H9 (cell line): Measurements from ENCODE around the gene IL36B. TPM values are rescaled to one million over a fixed set of nuclear protein-coding genes. Genes with fewer than 3 reads are reported as not detected.

Experiments used
- DNase-seq: peaks from one replicate; pipeline ENCODE4 v3.0.0-alpha.2; 2017
- H2AFZ ChIP-seq: one replicate; pipeline ENCODE4 v1.6.1; 2013; ENCODE audit warnings: mild to moderate bottlenecking, low read length, control low read depth, moderate library complexity
- H2AK5ac ChIP-seq: 2 replicates; pipeline ENCODE4 v1.6.1; 2013; ENCODE audit warnings: low read length, control low read depth, mixed read lengths; ENCODE audit not compliant: insufficient read length
- H2BK120ac ChIP-seq: one replicate; pipeline ENCODE4 v1.6.1; 2013; ENCODE audit warnings: low read depth, mild to moderate bottlenecking, low read length, control low read depth, inconsistent platforms; ENCODE audit not compliant: poor library complexity, severe bottlenecking
- H2BK12ac ChIP-seq: 2 replicates; pipeline ENCODE4 v1.6.1; 2013; ENCODE audit warnings: low read length, control low read depth, mixed read lengths, low read depth; ENCODE audit not compliant: insufficient read length
- H2BK15ac ChIP-seq: 2 replicates; pipeline ENCODE4 v1.6.1; 2013; ENCODE audit warnings: low read depth, low read length, control low read depth
- H2BK20ac ChIP-seq: one replicate; pipeline ENCODE4 v1.6.1; 2013; ENCODE audit warnings: low read depth, mild to moderate bottlenecking, low read length, control low read depth, inconsistent platforms; ENCODE audit not compliant: poor library complexity, severe bottlenecking
- H2BK5ac ChIP-seq: 2 replicates; pipeline ENCODE4 v1.6.1; 2013; ENCODE audit warnings: low read length, control low read depth, mixed read lengths; ENCODE audit not compliant: insufficient read length
- H3K14ac ChIP-seq: 2 replicates; pipeline ENCODE4 v1.6.1; 2013; ENCODE audit warnings: low read length, control low read depth; ENCODE audit not compliant: insufficient read depth
- H3K18ac ChIP-seq: 2 replicates; pipeline ENCODE4 v1.6.1; 2013; ENCODE audit warnings: low read depth, mild to moderate bottlenecking, mixed read lengths, low read length, control low read depth; ENCODE audit not compliant: insufficient read length
- H3K23ac ChIP-seq: 2 replicates; pipeline ENCODE4 v1.6.1; 2013; ENCODE audit warnings: low read length, control low read depth, mixed read lengths, low read depth; ENCODE audit not compliant: insufficient read length
- H3K23me2 ChIP-seq: 2 replicates; pipeline ENCODE4 v1.6.1; 2013; ENCODE audit warnings: low read depth, mild to moderate bottlenecking, mixed read lengths, low read length, control low read depth; ENCODE audit not compliant: insufficient read length, poor library complexity, severe bottlenecking
- H3K27ac ChIP-seq: 2 replicates; pipeline ENCODE4 v1.5.1; 2013; ENCODE audit warnings: low read length, control low read depth, mixed read lengths, low read depth; ENCODE audit not compliant: insufficient read length
- H3K27me3 ChIP-seq: 2 replicates; pipeline ENCODE4 v1.6.1; 2013; ENCODE audit warnings: low read length, control low read depth, inconsistent platforms; ENCODE audit not compliant: insufficient read depth
- H3K4ac ChIP-seq: 2 replicates; pipeline ENCODE4 v1.6.1; 2013; ENCODE audit warnings: low read depth, mild to moderate bottlenecking, control low read depth, inconsistent platforms, low read length, moderate library complexity
- H3K4me1 ChIP-seq: 2 replicates; pipeline ENCODE4 v1.6.1; 2013; ENCODE audit warnings: low read length, control low read depth, inconsistent platforms; ENCODE audit not compliant: insufficient read depth
- H3K4me2 ChIP-seq: 2 replicates; pipeline ENCODE4 v1.6.1; 2013; ENCODE audit warnings: low read length, control low read depth, mixed read lengths; ENCODE audit not compliant: insufficient read length, insufficient read depth
- H3K56ac ChIP-seq: 2 replicates; pipeline ENCODE4 v1.6.1; 2013; ENCODE audit warnings: low read depth, mild to moderate bottlenecking, mixed read lengths, low read length, control low read depth; ENCODE audit not compliant: insufficient read length
- H3K79me1 ChIP-seq: 2 replicates; pipeline ENCODE4 v1.6.1; 2013; ENCODE audit warnings: low read depth, mild to moderate bottlenecking, moderate library complexity, low read length, control low read depth, inconsistent platforms; ENCODE audit not compliant: insufficient read depth, poor library complexity, severe bottlenecking
- H3K79me2 ChIP-seq: 2 replicates; pipeline ENCODE4 v1.6.1; 2013; ENCODE audit warnings: low read length, control low read depth, inconsistent platforms; ENCODE audit not compliant: insufficient read depth
- H3K9ac ChIP-seq: 2 replicates; pipeline ENCODE4 v1.6.1; 2013; ENCODE audit warnings: low read length, control low read depth, mixed read lengths; ENCODE audit not compliant: insufficient read length; ENCODE audit errors: extremely low read depth
- H3K9me3 ChIP-seq: one replicate; pipeline ENCODE4 v1.6.1; 2013; ENCODE audit warnings: low read depth, low read length, inconsistent platforms; ENCODE audit not compliant: control insufficient read depth
- H3T11ph ChIP-seq: one replicate; pipeline ENCODE4 v1.6.1; 2013; ENCODE audit warnings: mild to moderate bottlenecking, low read length, control low read depth, inconsistent platforms
- H4K20me1 ChIP-seq: one replicate; pipeline ENCODE4 v1.6.1; 2013; ENCODE audit not compliant: control insufficient read depth, insufficient read length, insufficient read depth
- H4K5ac ChIP-seq: 2 replicates; pipeline ENCODE4 v1.6.1; 2013; ENCODE audit warnings: low read depth, mild to moderate bottlenecking, mixed read lengths, low read length, control low read depth; ENCODE audit not compliant: insufficient read length
- H4K8ac ChIP-seq: replicated peaks from 2 replicates; pipeline ENCODE4 v1.6.1; 2013; ENCODE audit warnings: low read length, control low read depth, mixed read lengths, low read depth; ENCODE audit not compliant: insufficient read length
- H4K91ac ChIP-seq: 2 replicates; pipeline ENCODE4 v1.6.1; 2013; ENCODE audit warnings: low read depth, mild to moderate bottlenecking, moderate library complexity, mixed read lengths, low read length, control low read depth; ENCODE audit not compliant: insufficient read length
- H3K27ac Mint-ChIP-seq, 3 experiments: 2 replicates in 2 of 3; 3 replicates in 1 of 3; pipeline ENCODE4 v1.8.0; 2020 to 2021; ENCODE audit warnings: mixed read lengths in 3 of 3, mild to moderate bottlenecking in 1 of 3, moderate library complexity in 1 of 3
- H3K27me3 Mint-ChIP-seq: 2 replicates; pipeline ENCODE4 v1.8.0; 2021; ENCODE audit warnings: low read depth, mild to moderate bottlenecking, moderate library complexity, mixed read lengths
- H3K36me3 Mint-ChIP-seq, 3 experiments: 2 replicates in 2 of 3; 3 replicates in 1 of 3; pipeline ENCODE4 v1.8.0; 2020 to 2021; ENCODE audit warnings: low read depth in 3 of 3, mixed read lengths in 3 of 3; ENCODE audit not compliant: insufficient read depth in 1 of 3
- H3K4me1 Mint-ChIP-seq, 2 experiments: 2 replicates each; pipeline ENCODE4 v1.8.0; 2020; ENCODE audit warnings: mixed read lengths in 2 of 2
- H3K4me3 Mint-ChIP-seq, 2 experiments: 2 replicates in 1 of 2; 3 replicates in 1 of 2; pipeline ENCODE4 v1.8.0; 2020 to 2021; ENCODE audit warnings: mild to moderate bottlenecking in 2 of 2, mixed read lengths in 2 of 2, moderate library complexity in 1 of 2
- H3K9me3 Mint-ChIP-seq, 2 experiments: 2 replicates in 1 of 2; 3 replicates in 1 of 2; pipeline ENCODE4 v1.8.0; 2020; ENCODE audit warnings: mild to moderate bottlenecking in 2 of 2, mixed read lengths in 2 of 2, moderate library complexity in 1 of 2
- WGBS: extraction: QIAGEN DNeasy Blood & Tissue Kit; methylation state at CpG from one replicate; pipeline ENCODE4 v1.1.7; 2013; ENCODE audit warnings: missing lambda C conversion rate, low lambda C conversion rate, mixed read lengths; ENCODE audit not compliant: insufficient read length; ENCODE audit errors: extremely low coverage; 5-methylcytosine and 5-hydroxymethylcytosine counted together
- total RNA-seq: library from RNA; stranded (reverse); gene quantifications from 2 replicates; pipeline ENCODE4 v1.2.1, GENCODE V29; 2021
- TF ChIP-seq, protein P1 (sequence below): fragments of 200-600 bp; sonication (generic); conservative IDR thresholded peaks from 3 replicates; pipeline ENCODE4 v1.8.0; 2021; ENCODE audit warnings: antibody characterized with exemption, mild to moderate bottlenecking

Gene IL36B
- total RNA-seq, 1 experiment from 2014 or later, result not detected

DNA sequence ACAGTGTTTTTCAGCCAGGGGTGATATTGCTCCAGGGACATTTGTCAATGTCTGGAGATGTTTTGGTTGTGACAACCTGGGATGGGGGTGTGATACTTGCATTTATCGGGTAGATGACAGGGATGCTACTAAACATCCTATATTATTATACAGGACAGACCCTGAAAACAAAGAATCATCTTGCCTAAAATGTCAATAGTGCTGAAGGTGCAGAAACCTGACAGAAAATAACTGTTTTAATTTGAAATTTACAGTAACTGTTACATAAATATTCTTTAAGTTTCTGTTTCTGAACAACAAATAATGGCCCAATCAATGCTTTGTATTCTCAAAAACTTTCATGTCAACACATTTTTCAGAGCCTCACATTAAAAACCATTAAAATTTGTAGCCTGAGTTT lies 45.4 kb downstream of the IL36B start:
- H3K56ac ChIP-seq, result no peak overlapping the region
- H3K36me3 Mint-ChIP-seq, result no peaks in the 10 kb centered on the region
- H2BK15ac ChIP-seq, result no peak overlapping the region
- no peaks in the 10 kb centered on the region for H3K4me1 Mint-ChIP-seq
- H2BK12ac ChIP-seq, result no peak overlapping the region
- peaks cover 4 to 60% of the 10 kb centered on the region in 2 experiments for H3K9me3 Mint-ChIP-seq
- H3K27me3 Mint-ChIP-seq, result peaks cover 29% of the 10 kb centered on the region
- no peak overlapping the region for H3K27ac ChIP-seq
- H4K8ac ChIP-seq, result no peak overlapping the region
- no CpG with 5 or more reads among the region's 1 CpG for WGBS
- H2BK120ac ChIP-seq, result no peak overlapping the region
- no peaks in the 10 kb centered on the region for H3K79me1 ChIP-seq
- H4K91ac ChIP-seq, result no peak overlapping the region
- H3K23ac ChIP-seq, result no peak overlapping the region
- no peaks in the 10 kb centered on the region for H3K9me3 ChIP-seq
- H3K79me2 ChIP-seq, result no peaks in the 10 kb centered on the region
- H2BK5ac ChIP-seq, result no peak overlapping the region
- no peak overlapping the region for H3K27ac Mint-ChIP-seq
- H4K5ac ChIP-seq, result no peak overlapping the region
- H2BK20ac ChIP-seq, result no peak overlapping the region
- no peak overlapping the region for H3K4ac ChIP-seq
- no peak overlapping the region for H2AK5ac ChIP-seq
- H3K23me2 ChIP-seq, result no peaks in the 10 kb centered on the region
- TF ChIP-seq, protein P1, sequence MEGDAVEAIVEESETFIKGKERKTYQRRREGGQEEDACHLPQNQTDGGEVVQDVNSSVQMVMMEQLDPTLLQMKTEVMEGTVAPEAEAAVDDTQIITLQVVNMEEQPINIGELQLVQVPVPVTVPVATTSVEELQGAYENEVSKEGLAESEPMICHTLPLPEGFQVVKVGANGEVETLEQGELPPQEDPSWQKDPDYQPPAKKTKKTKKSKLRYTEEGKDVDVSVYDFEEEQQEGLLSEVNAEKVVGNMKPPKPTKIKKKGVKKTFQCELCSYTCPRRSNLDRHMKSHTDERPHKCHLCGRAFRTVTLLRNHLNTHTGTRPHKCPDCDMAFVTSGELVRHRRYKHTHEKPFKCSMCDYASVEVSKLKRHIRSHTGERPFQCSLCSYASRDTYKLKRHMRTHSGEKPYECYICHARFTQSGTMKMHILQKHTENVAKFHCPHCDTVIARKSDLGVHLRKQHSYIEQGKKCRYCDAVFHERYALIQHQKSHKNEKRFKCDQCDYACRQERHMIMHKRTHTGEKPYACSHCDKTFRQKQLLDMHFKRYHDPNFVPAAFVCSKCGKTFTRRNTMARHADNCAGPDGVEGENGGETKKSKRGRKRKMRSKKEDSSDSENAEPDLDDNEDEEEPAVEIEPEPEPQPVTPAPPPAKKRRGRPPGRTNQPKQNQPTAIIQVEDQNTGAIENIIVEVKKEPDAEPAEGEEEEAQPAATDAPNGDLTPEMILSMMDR, result no peak
- DNase-seq, result no peak
- no peak overlapping the region for H3K18ac ChIP-seq
- no peak overlapping the region for H2AFZ ChIP-seq
- no peak overlapping the region for H3K4me3 Mint-ChIP-seq
- H3T11ph ChIP-seq, result no peak overlapping the region
- H4K20me1 ChIP-seq, result no peaks in the 10 kb centered on the region
- H3K4me1 ChIP-seq, result no peaks in the 10 kb centered on the region
- H3K14ac ChIP-seq, result no peak overlapping the region
- no peaks in the 10 kb centered on the region for H3K27me3 ChIP-seq
- no peak overlapping the region for H3K4me2 ChIP-seq
- H3K9ac ChIP-seq, result no peak overlapping the region
